Thymus (tissue), 11 donors: ENCODE measurements around the gene SLC25A25. TPM values are rescaled to one million over a fixed set of nuclear protein-coding genes. Genes with fewer than 3 reads are reported as not detected.
"Not testable (repeated sequence)": the region's sequence is repeated elsewhere in the genome, so short reads cannot be mapped to it uniquely, and the experiment has no call there.

ENCODE experiments used
- DNase-seq, 9 donors: peaks; one replicate each; pipeline ENCODE4 v3.0.0-alpha.2; 2013; ENCODE audit warnings: low spot score in 9 of 9, low read depth in 6 of 9, missing footprints in 1 of 9
- H3K27ac ChIP-seq, 2 donors: one replicate each; pipeline ENCODE4 v1.5.1; 2013; ENCODE audit warnings: control low read depth in 1 of 2, low read depth in 1 of 2, low read length in 1 of 2, mild to moderate bottlenecking in 1 of 2, moderate library complexity in 1 of 2
- H3K27me3 ChIP-seq, 2 donors: one replicate each; pipeline ENCODE4 v1.5.1; 2013; ENCODE audit warnings: low read length in 1 of 2; ENCODE audit not compliant: control insufficient read depth in 2 of 2, insufficient read depth in 1 of 2
- H3K36me3 ChIP-seq, 2 donors: one replicate each; pipeline ENCODE4 v1.5.1; 2013; ENCODE audit warnings: low read length in 1 of 2, mild to moderate bottlenecking in 1 of 2, moderate library complexity in 1 of 2; ENCODE audit not compliant: control insufficient read depth in 2 of 2, insufficient read depth in 2 of 2
- H3K4me1 ChIP-seq, 2 donors: one replicate each; pipeline ENCODE4 v1.5.1; 2013; ENCODE audit warnings: low read length in 2 of 2; ENCODE audit not compliant: control insufficient read depth in 2 of 2, insufficient read depth in 2 of 2
- H3K4me3 ChIP-seq, 2 donors: one replicate each; pipeline ENCODE4 v1.5.1; 2013; ENCODE audit warnings: low read length in 2 of 2, control low read depth in 1 of 2, mild to moderate bottlenecking in 1 of 2
- H3K9me3 ChIP-seq, 2 donors: one replicate each; pipeline ENCODE4 v1.5.1; 2013; ENCODE audit warnings: low read length in 1 of 2, mild to moderate bottlenecking in 1 of 2; ENCODE audit not compliant: control insufficient read depth in 2 of 2, insufficient read depth in 1 of 2
- WGBS: extraction: QIAGEN DNeasy Blood & Tissue Kit; methylation state at CpG from one replicate; pipeline ENCODE4 v1.1.7; 2013; 5-methylcytosine and 5-hydroxymethylcytosine counted together
- polyA plus RNA-seq: library from polyadenylated mRNA; stranded (reverse); fragments of 200-250 nt; gene quantifications from one replicate; pipeline ENCODE4 v1.2.3, GENCODE V29; 2013
- total RNA-seq: library from RNA; stranded (reverse); fragments of 120-200 nt; gene quantifications from one replicate; pipeline ENCODE4 v1.2.4, GENCODE V29; 2013
- donor health status: healthy.

Gene SLC25A25
- total and polyA plus RNA-seq, 2 donors, result 12.3 to 13.4 TPM

DNA sequence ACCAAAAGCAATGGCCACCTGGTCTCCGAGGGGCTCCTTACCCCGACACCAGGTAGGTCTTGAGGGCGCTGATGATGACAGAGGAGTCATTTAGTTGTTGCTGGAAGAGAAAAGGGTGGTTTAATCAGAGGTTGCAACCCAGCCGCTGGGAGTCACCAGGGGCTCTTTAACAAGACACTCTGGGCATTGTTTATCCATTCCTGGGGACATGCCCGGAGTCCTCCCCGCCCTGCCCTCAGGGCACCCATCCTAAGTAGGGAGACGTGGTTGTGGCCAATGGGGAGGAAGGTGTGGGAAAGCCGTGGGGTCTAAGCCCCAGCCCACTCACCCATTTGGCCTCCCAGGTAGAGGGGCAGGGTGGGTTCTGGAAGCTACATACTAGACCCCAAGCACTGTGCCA is 56.4 kb downstream of the SLC25A25 start:
- peaks cover 0 to 16% of the 10 kb centered on the region in 2 donors for H3K9me3 ChIP-seq
- peaks cover 51 to 53% of the 10 kb centered on the region in 2 donors for H3K36me3 ChIP-seq
- no peak overlapping the region for H3K4me3 ChIP-seq
- H3K4me1 ChIP-seq, result peaks cover 16 to 32% of the 10 kb centered on the region in 2 donors
- H3K27ac ChIP-seq, result no peak overlapping the region
- no peaks in the 10 kb centered on the region for H3K27me3 ChIP-seq
- over 99% methylated on average over 8 of the region's 8 CpGs for WGBS
- DNase-seq, result no peak

DNA sequence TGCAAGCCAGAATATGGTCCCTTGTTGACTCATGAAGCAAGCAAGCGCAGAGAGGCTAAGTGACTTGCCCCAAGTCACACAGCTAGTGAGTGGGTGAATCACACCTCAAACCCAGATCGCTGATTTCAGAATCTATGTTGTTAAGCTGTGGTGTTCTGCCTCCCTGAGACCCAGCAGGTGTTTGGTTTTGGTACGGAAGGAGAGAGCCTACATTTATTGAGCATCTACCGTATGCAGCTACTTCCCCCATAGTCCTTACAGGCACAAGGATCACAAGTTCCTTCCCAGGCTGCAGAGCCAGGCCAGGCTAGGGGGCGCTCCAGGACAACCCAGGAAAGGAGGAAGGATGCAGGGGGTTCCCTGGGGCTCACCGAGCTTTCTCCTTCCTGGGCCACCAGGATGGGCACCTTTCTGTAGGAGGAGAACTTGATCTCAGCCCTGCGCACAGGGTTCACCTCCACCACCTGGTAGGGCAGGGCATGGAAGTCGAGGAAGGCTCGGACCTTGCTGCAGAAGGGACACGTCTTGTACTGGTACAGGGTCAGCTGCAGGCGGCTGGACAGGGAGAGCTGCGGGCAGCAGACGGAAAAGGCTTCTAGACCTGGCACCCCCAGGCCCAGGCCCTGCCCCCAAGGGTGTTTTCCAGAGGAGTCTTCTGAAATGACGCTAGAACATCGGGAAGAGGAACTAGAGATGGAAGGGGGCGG is 57.0 kb downstream of the SLC25A25 start:
- H3K9me3 ChIP-seq, result peaks cover 0 to 17% of the 10 kb centered on the region in 2 donors
- peaks cover 16 to 32% of the 10 kb centered on the region in 2 donors for H3K4me1 ChIP-seq
- H3K27me3 ChIP-seq, result no peaks in the 10 kb centered on the region
- peak overlapping the region in 1 of 2 donors; percentile 3 for H3K27ac ChIP-seq
- peaks cover 50 to 53% of the 10 kb centered on the region in 2 donors for H3K36me3 ChIP-seq
- peak in 1 of 9 donors; percentile 60 for DNase-seq
- no peak overlapping the region for H3K4me3 ChIP-seq
- WGBS, result 83% methylated on average over 16 of the region's 16 CpGs

DNA sequence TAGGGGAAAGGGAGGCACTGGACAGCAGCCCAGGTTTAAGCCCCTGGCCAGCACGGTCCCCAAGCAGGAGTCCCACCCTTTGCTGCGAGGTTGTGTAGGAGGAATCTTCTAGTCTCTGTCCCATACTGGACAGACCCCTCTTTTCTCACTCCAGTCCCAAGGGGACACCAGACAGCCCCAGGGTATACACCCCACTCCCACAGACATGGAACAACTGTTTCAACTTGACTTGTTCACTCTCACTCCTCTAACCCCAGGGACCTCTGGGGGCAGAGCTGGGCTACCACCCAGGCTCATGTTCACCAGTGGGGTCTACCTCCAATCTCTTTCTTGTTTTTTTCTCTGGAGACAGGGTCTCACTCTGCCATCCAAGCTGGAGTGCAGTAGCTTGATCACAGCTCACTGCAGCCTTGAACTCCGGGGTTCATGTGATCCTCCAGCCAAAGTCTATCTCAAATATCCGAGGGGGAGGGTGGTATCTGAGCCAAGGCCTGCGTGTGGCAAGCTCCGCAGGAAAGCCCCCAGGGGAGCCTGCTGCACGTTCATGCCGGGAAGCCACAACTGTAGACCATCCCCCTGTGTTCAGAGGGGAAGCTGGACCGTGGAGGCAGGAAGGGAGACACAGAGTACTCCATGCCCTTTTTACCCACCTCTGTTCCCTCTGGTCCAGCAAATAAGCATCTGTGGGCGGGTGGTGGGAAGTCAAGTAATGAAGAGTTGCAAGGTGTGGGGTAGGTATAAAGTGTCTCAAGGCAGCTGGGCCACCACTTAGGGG is 57.7 kb downstream of the SLC25A25 start:
- H3K36me3 ChIP-seq, result peaks cover 43 to 46% of the 10 kb centered on the region in 2 donors
- peak overlapping the region; percentile 13 to 36 for H3K27ac ChIP-seq
- H3K9me3 ChIP-seq, result peaks cover 0 to 17% of the 10 kb centered on the region in 2 donors
- no peak for DNase-seq
- H3K4me3 ChIP-seq, result peak overlapping the region; percentile 9
- WGBS, result 71% methylated on average over 10 of the region's 10 CpGs
- H3K27me3 ChIP-seq, result no peaks in the 10 kb centered on the region
- H3K4me1 ChIP-seq, result peaks cover 16 to 32% of the 10 kb centered on the region in 2 donors

DNA sequence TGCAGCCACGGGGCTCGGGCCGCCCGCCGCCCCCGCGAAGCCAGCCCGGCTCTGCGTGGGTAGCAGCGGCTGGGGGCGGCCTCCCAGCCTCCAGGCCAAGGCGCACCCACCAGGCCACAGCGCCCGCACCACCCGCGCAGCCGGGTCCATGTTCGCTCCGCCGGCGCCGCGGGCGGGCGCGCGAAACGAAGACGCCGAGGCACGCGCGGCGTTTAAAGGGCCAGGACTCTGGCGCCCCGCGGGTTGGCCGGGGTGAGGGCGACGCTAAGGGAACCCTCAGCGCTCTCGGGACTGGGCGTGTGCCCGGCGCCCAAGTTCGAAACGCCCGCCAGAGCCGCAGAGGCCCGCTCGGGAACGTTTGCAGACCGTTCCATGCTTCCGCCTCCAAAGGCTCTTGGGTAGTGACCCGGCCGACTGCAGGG is 59.5 kb downstream of the SLC25A25 start, which contains the start of gene PTGES2:
Gene PTGES2 (minus strand): TSS at position 162 of the 422 bp plus-strand sequence. CDS start 12 bp downstream, at position 150.
- Histone ChIP-seq H3K27me3 (no peaks in the 10 kb centered on the region), H3K36me3 (peaks cover 28 to 29% of the 10 kb centered on the region in 2 donors), H3K9me3 (peaks cover 0 to 17% of the 10 kb centered on the region in 2 donors), H3K4me3 (peak within 1 kb of the TSS; percentile 90 to 96), H3K4me1 (peaks cover 16 to 50% of the 10 kb centered on the region in 2 donors), H3K27ac (peak within 1 kb of the TSS; percentile 95 to 98)
- WGBS, result under 1% methylated on average over 56 of the region's 56 CpGs
- peak in 8 of 9 donors; percentile 61 to 93 (median 80) for DNase-seq

DNA sequence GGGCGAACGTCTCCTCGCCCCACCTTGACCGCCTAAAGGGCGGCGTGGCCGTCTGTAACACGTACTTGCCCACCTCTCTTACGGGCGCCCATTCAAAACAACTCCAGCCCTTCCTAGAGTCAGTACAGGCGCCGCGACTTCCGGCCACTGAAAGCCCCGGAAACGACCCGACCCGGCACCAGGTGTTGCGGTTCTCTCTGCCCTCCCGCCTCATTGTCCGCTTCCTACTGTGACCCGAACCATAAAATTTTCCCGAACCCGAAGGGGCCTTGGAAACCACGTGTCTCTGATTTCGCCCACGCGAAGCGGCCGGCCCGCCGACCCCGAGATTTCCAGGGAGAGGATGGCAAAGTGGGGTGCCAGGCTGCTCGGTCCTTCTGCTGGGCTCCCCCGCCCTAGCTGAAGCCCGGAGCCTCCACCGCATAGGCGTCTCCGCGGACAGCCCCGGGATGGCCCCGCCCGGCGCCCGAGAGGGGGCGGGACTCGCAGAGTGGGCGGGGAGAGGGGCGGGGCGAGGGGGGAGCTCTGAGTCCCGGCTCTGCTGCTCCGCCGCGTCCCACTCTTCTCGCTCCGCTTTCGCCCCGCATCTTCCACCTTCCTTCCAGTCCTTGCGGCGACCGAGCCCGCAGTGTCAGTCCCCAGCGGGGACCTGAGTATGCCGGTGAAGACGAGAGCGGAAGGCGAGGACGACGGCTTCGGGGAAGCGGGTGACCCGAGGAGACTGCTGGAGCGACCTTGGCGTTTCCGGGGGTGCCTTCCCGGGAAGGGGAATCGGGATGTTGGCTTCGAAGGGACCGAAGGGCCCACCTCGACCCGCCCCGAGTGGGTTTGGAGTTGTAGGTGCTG is 60.2 kb downstream of the SLC25A25 start:
- peaks cover 0 to 17% of the 10 kb centered on the region in 2 donors for H3K9me3 ChIP-seq
- under 1% methylated on average over 82 of the region's 82 CpGs for WGBS
- H3K27me3 ChIP-seq, result no peaks in the 10 kb centered on the region
- peak; percentile 86 to 98 (median 91) for DNase-seq
- peaks cover 22% of the 10 kb centered on the region in 2 donors for H3K36me3 ChIP-seq
- peak overlapping the region; percentile 90 to 96 for H3K4me3 ChIP-seq
- peak overlapping the region; percentile 95 to 98 for H3K27ac ChIP-seq
- peaks cover 16 to 53% of the 10 kb centered on the region in 2 donors for H3K4me1 ChIP-seq

DNA sequence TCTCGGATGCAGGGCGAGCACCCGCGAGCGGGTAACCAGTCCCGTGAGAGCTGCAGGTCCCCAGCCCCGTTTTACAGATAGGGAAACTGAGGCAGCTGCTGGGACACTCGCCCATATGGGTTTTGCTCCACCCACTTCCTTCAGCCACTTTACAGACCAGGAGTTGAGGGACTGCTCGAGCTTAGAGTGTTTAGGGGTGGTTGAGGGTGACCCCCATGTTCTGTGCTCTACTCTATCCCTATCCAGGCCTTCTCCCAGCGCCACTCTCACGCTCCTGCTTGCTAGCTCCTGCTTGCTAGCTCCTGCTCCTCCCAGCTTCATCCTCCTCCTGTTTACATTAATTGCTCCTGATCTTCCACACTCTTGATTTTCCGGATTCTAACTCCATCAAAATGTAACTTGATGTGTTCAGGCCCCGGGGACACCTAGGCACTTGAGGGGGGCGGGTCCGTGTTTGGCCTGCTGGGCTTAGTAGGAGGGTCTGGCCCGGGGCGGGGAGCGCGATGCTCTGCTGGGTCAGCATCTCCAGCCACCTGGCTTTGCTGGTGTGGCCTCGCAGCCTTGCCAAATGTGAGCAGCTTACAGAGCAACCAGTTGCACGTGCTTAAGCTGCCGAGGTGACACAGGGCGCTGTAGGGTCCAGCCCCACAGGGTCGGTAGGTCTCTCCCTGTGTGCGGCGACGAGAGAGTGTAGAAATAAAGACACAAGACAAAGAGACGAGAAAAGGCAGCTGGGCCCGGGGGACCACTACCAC is 61.0 kb downstream of the SLC25A25 start:
- no peak overlapping the region for H3K27ac ChIP-seq
- peaks cover 16 to 53% of the 10 kb centered on the region in 2 donors for H3K4me1 ChIP-seq
- 71% methylated on average over 29 of the region's 29 CpGs for WGBS
- peaks cover 15 to 16% of the 10 kb centered on the region in 2 donors for H3K36me3 ChIP-seq
- H3K9me3 ChIP-seq, result peaks cover 0 to 17% of the 10 kb centered on the region in 2 donors
- peak overlapping the region; percentile 90 to 96 for H3K4me3 ChIP-seq
- DNase-seq, result no peak
- H3K27me3 ChIP-seq, result no peaks in the 10 kb centered on the region

DNA sequence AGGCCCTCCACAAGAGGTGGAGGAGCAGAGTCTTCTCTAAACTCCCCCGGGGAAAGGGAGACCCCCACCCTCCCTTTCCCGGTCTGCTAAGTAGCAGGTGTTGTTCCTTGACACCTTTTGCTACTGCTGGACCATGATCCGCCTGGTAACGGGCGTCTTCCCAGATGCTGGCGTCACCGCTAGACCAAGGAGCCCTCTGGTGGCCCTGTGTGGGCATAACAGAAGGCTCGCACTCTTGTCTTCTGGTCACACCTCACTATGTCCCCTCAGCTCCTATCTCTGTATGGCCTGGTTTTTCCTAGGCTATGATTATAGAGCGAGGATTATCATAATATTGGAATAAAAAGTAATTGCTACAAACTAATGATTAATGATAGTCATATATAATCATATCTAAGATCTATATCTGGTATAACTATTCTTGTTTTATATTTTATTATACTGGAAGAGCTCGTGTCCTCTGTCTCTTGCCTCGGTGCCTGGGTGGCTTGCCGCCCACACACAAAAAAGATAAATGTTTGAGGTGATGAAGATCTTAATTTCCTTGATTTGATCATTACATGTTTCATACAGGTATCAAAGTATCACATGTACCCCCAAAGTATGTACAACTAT is 62.1 kb downstream of the SLC25A25 start:
- WGBS, result 47% methylated on average over 12 of the region's 12 CpGs
- H3K27ac ChIP-seq, result not testable (repeated sequence)

DNA sequence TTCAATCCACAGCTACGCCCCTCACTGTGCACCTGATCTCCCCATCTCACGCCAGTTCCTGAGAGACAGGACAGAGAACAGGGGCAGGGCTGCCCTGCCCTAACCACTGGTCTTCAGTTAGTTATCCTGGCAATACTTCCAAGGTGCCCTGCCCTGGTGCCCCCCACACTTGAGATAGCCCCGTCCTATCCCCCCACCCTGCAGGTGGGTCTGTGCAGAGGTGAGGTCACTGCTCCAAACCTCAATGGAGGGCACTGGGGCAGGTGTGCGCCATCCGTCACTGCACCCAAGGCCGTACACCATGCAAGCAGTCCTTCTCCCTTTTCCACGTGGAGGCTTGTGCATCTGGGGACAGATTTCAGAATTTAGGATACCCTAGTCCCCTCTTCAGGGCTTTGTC is 62.6 kb downstream of the SLC25A25 start:
- Histone ChIP-seq H3K9me3 (peaks cover 0 to 17% of the 10 kb centered on the region in 2 donors), H3K4me1 (peaks cover 15 to 46% of the 10 kb centered on the region in 2 donors)
- DNase-seq, H3K27me3 ChIP-seq, H3K27ac ChIP-seq, H3K4me3 ChIP-seq, H3K36me3 ChIP-seq: not testable (repeated sequence)
- 79% methylated on average over 7 of the region's 7 CpGs for WGBS

More for the DNA sequence above, 62.1 kb downstream of the SLC25A25 start:
- Histone ChIP-seq H3K4me1 (peaks cover 16 to 52% of the 10 kb centered on the region in 2 donors), H3K9me3 (peaks cover 0 to 17% of the 10 kb centered on the region in 2 donors)
- H3K27me3 ChIP-seq, H3K36me3 ChIP-seq, DNase-seq, H3K4me3 ChIP-seq: not testable (repeated sequence)
